ENCODE data around the gene NUP50. TPM values are rescaled to one million over a fixed set of nuclear protein-coding genes. Genes with fewer than 3 reads are reported as not detected.

The NUP50 gene
- polyA plus RNA-seq, 4 donors: 15.7 to 38.7 (median 19.1) TPM

DNA sequence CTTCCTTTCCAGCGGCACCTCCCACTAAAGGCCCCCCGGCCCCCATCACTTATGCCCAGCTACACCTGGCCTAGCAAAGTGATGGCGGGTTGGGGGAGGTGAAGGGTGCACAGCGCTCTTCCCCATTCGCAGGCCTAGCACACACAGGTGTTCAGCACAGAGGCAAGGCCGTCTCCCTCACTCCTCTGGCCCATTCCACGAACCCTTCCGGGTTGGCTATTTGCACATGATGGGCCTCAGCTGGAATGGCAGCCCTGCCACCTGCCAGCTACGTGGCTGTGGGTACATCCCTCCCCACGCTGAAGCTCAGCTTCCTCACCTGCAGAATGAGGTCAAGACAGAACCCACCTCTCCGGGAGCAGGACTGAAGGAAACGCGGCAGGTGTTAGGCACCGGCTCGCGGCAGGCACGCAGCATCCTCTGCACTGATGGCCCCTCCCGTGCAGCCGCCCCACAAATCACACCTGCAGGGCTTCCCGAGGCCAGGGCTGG lies 72.2 kb downstream of the NUP50 start:
- H3K4me3 ChIP-seq (ENCODE audit: low read depth in 1 of 3, low read length in 3 of 3): no peak overlapping the region
- FAIRE-seq (no peak), DNase-seq (no peak)
- no peaks in the 10 kb centered on the region for H3K9me3 ChIP-seq (ENCODE audit: control insufficient read depth in 2 of 2, insufficient read depth in 1 of 2, low read depth in 1 of 2, low read length in 1 of 2)
- no peaks in the 10 kb centered on the region for H3K27me3 ChIP-seq (ENCODE audit: control insufficient read depth in 3 of 3, insufficient read depth in 3 of 3, low read length in 3 of 3)
- 65 to 78% (median 70%) methylated on average over 20 of the region's 20 CpGs for WGBS, 3 donors
- peak overlapping the region in 1 of 3 donors; percentile 16 for H3K27ac ChIP-seq (ENCODE audit: low read depth in 1 of 3, low read length in 2 of 3)
- peaks cover 0 to 14% (median 4%) of the 10 kb centered on the region in 3 donors for H3K4me1 ChIP-seq (ENCODE audit: control insufficient read depth in 3 of 3, insufficient read depth in 2 of 3, low read depth in 1 of 3, low read length in 2 of 3)
- H3K36me3 ChIP-seq (ENCODE audit: control insufficient read depth in 3 of 3, insufficient read depth in 2 of 3, low read depth in 1 of 3, low read length in 3 of 3): peaks cover 0 to 39% (median 0%) of the 10 kb centered on the region in 3 donors

DNA sequence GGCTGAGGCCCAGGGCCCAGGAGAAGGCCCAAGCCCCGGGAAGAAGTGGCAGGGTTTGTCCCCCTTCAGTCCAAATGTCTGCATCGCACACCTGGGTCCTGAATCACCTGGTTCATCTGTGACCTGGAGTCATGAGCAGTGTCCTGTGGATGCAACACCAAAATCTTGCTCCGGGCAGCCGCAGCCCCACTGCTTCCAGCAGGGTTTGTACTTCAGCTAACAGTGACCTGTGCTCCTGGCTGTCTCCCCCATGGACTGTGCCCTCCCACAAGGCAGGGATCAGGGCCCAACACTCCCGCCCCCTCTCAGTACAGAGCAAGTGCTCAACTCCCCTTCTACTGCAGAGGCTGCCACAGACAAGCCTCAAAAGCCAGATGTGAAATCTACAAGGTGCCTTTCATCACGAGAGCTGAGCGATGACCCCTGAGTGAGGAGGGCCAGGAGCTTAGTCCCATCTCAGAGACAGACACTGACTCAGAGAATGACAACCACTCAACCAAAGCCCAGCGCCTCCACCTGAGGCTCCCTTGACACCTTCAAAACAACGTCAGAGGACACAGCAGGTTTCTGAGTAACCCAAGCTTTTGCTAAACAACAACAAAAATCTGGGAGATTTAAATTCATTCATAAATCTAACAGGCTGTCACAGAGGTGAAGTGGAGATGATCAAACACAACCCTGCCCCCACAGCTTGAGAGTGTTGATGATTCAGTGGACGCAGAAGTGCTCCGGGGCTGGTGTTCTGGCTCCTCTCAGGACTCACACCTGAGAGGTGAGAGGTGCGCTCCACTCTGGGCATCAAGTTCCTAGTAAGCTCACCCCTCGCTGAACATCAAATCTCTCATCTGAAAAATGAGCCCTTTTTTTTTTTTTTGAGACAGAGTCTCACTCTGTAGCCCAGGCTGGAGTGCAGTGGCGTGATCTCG lies 73.6 kb downstream of the NUP50 start:
- H3K9me3 ChIP-seq (ENCODE audit: control insufficient read depth in 2 of 2, insufficient read depth in 1 of 2, low read depth in 1 of 2, low read length in 1 of 2): no peaks in the 10 kb centered on the region
- H3K36me3 ChIP-seq (ENCODE audit: control insufficient read depth in 3 of 3, insufficient read depth in 2 of 3, low read depth in 1 of 3, low read length in 3 of 3): peaks cover 0 to 39% (median 0%) of the 10 kb centered on the region in 3 donors
- H3K4me1 ChIP-seq (ENCODE audit: control insufficient read depth in 3 of 3, insufficient read depth in 2 of 3, low read depth in 1 of 3, low read length in 2 of 3): peaks cover 2 to 14% (median 4%) of the 10 kb centered on the region in 3 donors
- no peaks in the 10 kb centered on the region for H3K27me3 ChIP-seq (ENCODE audit: control insufficient read depth in 3 of 3, insufficient read depth in 3 of 3, low read length in 3 of 3)
- WGBS, 3 donors: 91 to 92% (median 92%) methylated on average over 15 of the region's 15 CpGs
- H3K27ac ChIP-seq (ENCODE audit: low read depth in 1 of 3, low read length in 2 of 3): no peak overlapping the region
- no peak overlapping the region for H3K4me3 ChIP-seq (ENCODE audit: low read depth in 1 of 3, low read length in 3 of 3)
- DNase-seq: no peak
- FAIRE-seq: no peak

Other genes with a start within 250 kb of the NUP50 start
- gene PHF21B, start 153.9 kb upstream of the NUP50 start, polyA plus RNA-seq: under 1 TPM in 2 of 4 donors, not detected in 2; 0.09 to 0.16 TPM
- gene KIAA0930, start 77.0 kb downstream of the NUP50 start, polyA plus RNA-seq: 10 to 100 TPM; 19.3 to 29.0 (median 26.0) TPM
- 100 to 1,000 TPM in 1 of 4 donors, under 1 TPM in 1, not detected in 2; 0.36 to 306 TPM for gene UPK3A, start 121.0 kb downstream of the NUP50 start, polyA plus RNA-seq
- gene FAM118A, start 146.0 kb downstream of the NUP50 start, polyA plus RNA-seq: 10 to 100 TPM in 3 of 4 donors, 1 to 10 TPM in 1; 4.5 to 76.3 (median 24.7) TPM
- gene SMC1B, start 249.7 kb downstream of the NUP50 start, polyA plus RNA-seq: under 1 TPM in 2 of 4 donors, not detected in 2; 0.04 to 0.35 TPM
- 1 to 10 TPM in 2 of 4 donors, not detected in 2; 1.9 to 8.0 TPM for gene RIBC2, start 249.8 kb downstream of the NUP50 start, polyA plus RNA-seq